Natural killer cell (primary cell): ENCODE measurements around the gene RNF25. TPM values are rescaled to one million over a fixed set of nuclear protein-coding genes. Genes with fewer than 3 reads are reported as not detected.
A peak's percentile ranks its signal among the peaks of the same experiment; 100 is the strongest.

Source experiments
- ATAC-seq, 3 donors: fragments of 150-1000 bp in 2 of 3; fragments of 200-7000 bp in 1 of 3; cut with Tn5 transposase; 1 replicate in 1 of 3; 2 replicates in 2 of 3; pipeline ENCODE4 v1.10.0; 2021; ENCODE audit warnings: mild to moderate bottlenecking in 2 of 3, moderate library complexity in 2 of 3
- DNase-seq, 2 donors: peaks; one replicate each; pipeline versions ENCODE4 v3.0.0 to v3.0.0-alpha.2; 2013 to 2021; ENCODE audit warnings: mixed read lengths in 1 of 2
- H3K27ac ChIP-seq: one replicate; pipeline ENCODE4 v1.5.1; 2013; ENCODE audit warnings: mild to moderate bottlenecking, low read length
- H3K27me3 ChIP-seq: one replicate; pipeline ENCODE4 v1.6.1; 2013; ENCODE audit warnings: low read length; ENCODE audit not compliant: control insufficient read depth, insufficient read depth
- H3K36me3 ChIP-seq: one replicate; pipeline ENCODE4 v1.6.1; 2013; ENCODE audit warnings: low read length; ENCODE audit not compliant: control insufficient read depth, insufficient read depth
- H3K4me1 ChIP-seq: one replicate; pipeline ENCODE4 v1.6.1; 2013; ENCODE audit warnings: low read length; ENCODE audit not compliant: control insufficient read depth, insufficient read depth
- H3K4me3 ChIP-seq: one replicate; pipeline ENCODE4 v1.5.1; 2013; ENCODE audit warnings: low read length
- H3K9me3 ChIP-seq: one replicate; pipeline ENCODE4 v1.6.1; 2013; ENCODE audit warnings: low read length; ENCODE audit not compliant: control insufficient read depth, insufficient read depth
- H3K27ac Mint-ChIP-seq, 2 donors: one replicate each; pipeline ENCODE4 v1.8.0; 2022; ENCODE audit warnings: mild to moderate bottlenecking in 2 of 2, mixed read lengths in 2 of 2, moderate library complexity in 1 of 2
- H3K27me3 Mint-ChIP-seq, 2 donors: one replicate each; pipeline ENCODE4 v1.8.0; 2022; ENCODE audit warnings: low read depth in 2 of 2, mixed read lengths in 2 of 2
- H3K36me3 Mint-ChIP-seq: one replicate; pipeline ENCODE4 v1.8.0; 2022; ENCODE audit warnings: mixed read lengths
- H3K4me1 Mint-ChIP-seq, 2 donors: one replicate each; pipeline ENCODE4 v1.8.0; 2022; ENCODE audit warnings: mixed read lengths in 2 of 2
- H3K4me3 Mint-ChIP-seq: one replicate; pipeline ENCODE4 v1.8.0; 2022; ENCODE audit warnings: mild to moderate bottlenecking, moderate library complexity, mixed read lengths
- H3K9me3 Mint-ChIP-seq, 2 donors: one replicate each; pipeline ENCODE4 v1.8.0; 2022; ENCODE audit warnings: mixed read lengths in 2 of 2
- WGBS: methylation state at CpG from one replicate; pipeline ENCODE4 v1.1.7; 2013; ENCODE audit warnings: missing lambda C conversion rate; ENCODE audit not compliant: insufficient coverage; 5-methylcytosine and 5-hydroxymethylcytosine counted together
- intact Hi-C: fragments of 100-400 bp; cut with micrococcal nuclease; formaldehyde crosslinking; loops from one replicate; pipeline ENCODE4 v1.14.2; 2022
- total RNA-seq, 4 donors: library from RNA; stranded (reverse); fragments of 120-200 nt in 1 of 4; gene quantifications; one replicate each; pipeline versions ENCODE4 v1.2.3 to v1.2.4, GENCODE V29; 2013 to 2022
- TF ChIP-seq, protein P1 (sequence below): fragments of 200-600 bp; IDR thresholded peaks from one replicate; pipeline ENCODE4 v1.8.0; 2022; ENCODE audit warnings: antibody characterized with exemption

RNF25 gene
- total RNA-seq, 3 donors from 2014 or later (not counting 1 experiment from before 2014, with no cell fraction given) = 16.5 to 22.8 (median 20.1) TPM

DNA sequence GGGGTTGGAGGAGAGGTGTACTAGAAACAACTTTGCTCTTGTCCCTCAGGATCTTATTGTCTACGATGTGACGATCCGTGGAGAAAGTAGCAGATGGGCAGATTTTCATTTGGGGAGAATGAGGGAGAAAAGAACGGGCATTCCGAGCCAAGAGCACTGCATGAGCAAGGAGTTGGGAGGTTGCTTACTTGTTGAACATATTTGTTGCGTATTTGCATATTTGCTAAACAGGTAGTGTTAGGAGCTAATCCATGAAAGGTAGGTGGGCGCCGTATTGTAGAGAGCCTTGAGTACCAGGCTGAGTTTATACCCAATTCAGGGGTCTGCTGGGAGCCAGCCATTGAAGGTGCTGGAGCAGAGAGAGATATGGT lies 11.8 kb downstream of the RNF25 start:
- Histone ChIP-seq H3K9me3 (no peaks in the 10 kb centered on the region), H3K27ac (peak overlapping the region; percentile 43), H3K27me3 (no peaks in the 10 kb centered on the region), H3K36me3 (peaks cover 43% of the 10 kb centered on the region), H3K4me1 (peaks cover 17% of the 10 kb centered on the region), H3K4me3 (peak overlapping the region; percentile 97)
- peak overlapping the region; percentile 83 to 93 for H3K27ac Mint-ChIP-seq
- ATAC-seq (no peak), DNase-seq (no peak)
- H3K4me1 Mint-ChIP-seq = peaks cover 27 to 40% of the 10 kb centered on the region in 2 donors
- no peaks in the 10 kb centered on the region for H3K9me3 Mint-ChIP-seq
- 18% methylated on average over 8 of the region's 8 CpGs for WGBS
- H3K4me3 Mint-ChIP-seq = peak overlapping the region; percentile 99
- intact Hi-C loops = loop anchor here (1.0 to 5.0 kb wide), 3 partner anchors 12 to 727 kb away; partner anchors contain the start of genes DNPEP, RNF25, STK36 and TTLL4
- TF ChIP-seq, protein P1, sequence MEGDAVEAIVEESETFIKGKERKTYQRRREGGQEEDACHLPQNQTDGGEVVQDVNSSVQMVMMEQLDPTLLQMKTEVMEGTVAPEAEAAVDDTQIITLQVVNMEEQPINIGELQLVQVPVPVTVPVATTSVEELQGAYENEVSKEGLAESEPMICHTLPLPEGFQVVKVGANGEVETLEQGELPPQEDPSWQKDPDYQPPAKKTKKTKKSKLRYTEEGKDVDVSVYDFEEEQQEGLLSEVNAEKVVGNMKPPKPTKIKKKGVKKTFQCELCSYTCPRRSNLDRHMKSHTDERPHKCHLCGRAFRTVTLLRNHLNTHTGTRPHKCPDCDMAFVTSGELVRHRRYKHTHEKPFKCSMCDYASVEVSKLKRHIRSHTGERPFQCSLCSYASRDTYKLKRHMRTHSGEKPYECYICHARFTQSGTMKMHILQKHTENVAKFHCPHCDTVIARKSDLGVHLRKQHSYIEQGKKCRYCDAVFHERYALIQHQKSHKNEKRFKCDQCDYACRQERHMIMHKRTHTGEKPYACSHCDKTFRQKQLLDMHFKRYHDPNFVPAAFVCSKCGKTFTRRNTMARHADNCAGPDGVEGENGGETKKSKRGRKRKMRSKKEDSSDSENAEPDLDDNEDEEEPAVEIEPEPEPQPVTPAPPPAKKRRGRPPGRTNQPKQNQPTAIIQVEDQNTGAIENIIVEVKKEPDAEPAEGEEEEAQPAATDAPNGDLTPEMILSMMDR = no peak
- no peaks in the 10 kb centered on the region for H3K27me3 Mint-ChIP-seq
- no peaks in the 10 kb centered on the region for H3K36me3 Mint-ChIP-seq

GRCh38 chr2:218659258-218659987 lies 12.4 kb downstream of the RNF25 start, which contains the start of the genes BCS1L and ZNF142:
TSS of gene BCS1L (plus strand) at chr2:218659683. CDS start at chr2:218660988, 1,305 bp downstream.
TSS of gene ZNF142 (minus strand) at chr2:218659623. CDS start at chr2:218656429, 3,194 bp downstream.
- peak within 1 kb of the TSS; percentile 99 for H3K4me3 Mint-ChIP-seq
- no peaks in the 10 kb centered on the region for H3K9me3 Mint-ChIP-seq
- DNase-seq (peak; percentile 74 to 93), ATAC-seq (peak; percentile 93 to 97 (median 95))
- H3K27ac ChIP-seq = peak within 1 kb of the TSS; percentile 68
- H3K4me1 ChIP-seq = peaks cover 17% of the 10 kb centered on the region
- H3K27ac Mint-ChIP-seq = peak within 1 kb of the TSS; percentile 83 to 93
- no peaks in the 10 kb centered on the region for H3K27me3 Mint-ChIP-seq
- H3K27me3 ChIP-seq = no peaks in the 10 kb centered on the region
- H3K9me3 ChIP-seq = no peaks in the 10 kb centered on the region
- peaks cover 40% of the 10 kb centered on the region for H3K36me3 ChIP-seq
- no peaks in the 10 kb centered on the region for H3K36me3 Mint-ChIP-seq
- TF ChIP-seq, protein P1 = no peak
- peaks cover 27 to 42% of the 10 kb centered on the region in 2 donors for H3K4me1 Mint-ChIP-seq
- under 1% methylated on average over 47 of the region's 49 CpGs for WGBS
- intact Hi-C loops = loop anchor here (1.0 to 5.0 kb wide), 3 partner anchors 13 to 728 kb away; partner anchors contain the start of genes DNPEP, RNF25, STK36 and TTLL4
- peak within 1 kb of the TSS; percentile 97 for H3K4me3 ChIP-seq

DNA sequence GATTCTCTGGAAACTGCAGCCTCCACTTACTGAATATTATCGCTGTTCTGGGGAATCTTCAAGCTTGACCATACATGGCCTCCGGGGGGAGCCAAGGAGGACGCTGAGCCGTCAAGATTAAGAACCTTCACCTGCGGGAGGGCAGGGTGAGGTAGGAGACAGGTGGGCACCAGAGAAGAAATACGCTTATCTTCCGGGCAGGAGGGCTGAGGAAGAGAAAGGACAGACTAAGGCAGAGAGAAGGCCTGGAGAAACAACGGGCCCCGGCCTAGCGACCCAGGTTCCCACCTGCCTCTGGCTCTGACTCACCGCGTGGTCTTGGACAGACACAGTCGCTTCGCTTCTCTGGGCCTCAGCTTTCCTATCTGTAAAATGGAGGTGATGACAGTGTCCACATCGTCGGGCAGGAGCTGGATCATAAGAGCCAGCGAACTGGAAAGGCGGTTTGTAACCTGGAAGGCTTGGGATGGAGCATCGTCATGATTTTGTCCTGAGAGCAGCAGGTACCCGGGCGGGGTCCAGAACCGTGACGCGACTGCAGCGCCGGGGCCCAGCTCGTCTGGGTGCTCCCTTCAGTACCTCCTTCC lies 13.0 kb downstream of the RNF25 start:
- H3K27ac Mint-ChIP-seq = peak overlapping the region; percentile 83 to 93
- no peaks in the 10 kb centered on the region for H3K27me3 ChIP-seq
- peaks cover 27 to 42% of the 10 kb centered on the region in 2 donors for H3K4me1 Mint-ChIP-seq
- no peaks in the 10 kb centered on the region for H3K27me3 Mint-ChIP-seq
- TF ChIP-seq, protein P1 = no peak
- 2% methylated on average over 27 of the region's 27 CpGs for WGBS
- ATAC-seq = peak; percentile 33 to 42 (median 35)
- H3K4me3 ChIP-seq = peak overlapping the region; percentile 97
- peak overlapping the region; percentile 68 for H3K27ac ChIP-seq
- DNase-seq = peak; percentile 24 to 63
- intact Hi-C loops = loop anchor here (1.0 to 5.0 kb wide), 3 partner anchors 14 to 729 kb away; partner anchors contain the start of genes DNPEP, RNF25, STK36 and TTLL4
- H3K4me3 Mint-ChIP-seq = peak overlapping the region; percentile 99
- peaks cover 17% of the 10 kb centered on the region for H3K4me1 ChIP-seq
- H3K36me3 Mint-ChIP-seq = no peaks in the 10 kb centered on the region
- H3K9me3 Mint-ChIP-seq = no peaks in the 10 kb centered on the region
- H3K36me3 ChIP-seq = peaks cover 37% of the 10 kb centered on the region
- no peaks in the 10 kb centered on the region for H3K9me3 ChIP-seq
